HUDEP-2 (cell line): Measurements from ENCODE around the gene CCDC60.
A peak's percentile ranks its signal among the peaks of the same experiment; 100 is the strongest.

ENCODE experiments used
- DNase-seq, 76 experiments: peaks; one replicate each; lab custom pipeline; 2025; ENCODE audit not compliant: unreplicated experiment in 76 of 76; lab: John Stamatoyannopoulos, UW

CCDC60 gene

DNA sequence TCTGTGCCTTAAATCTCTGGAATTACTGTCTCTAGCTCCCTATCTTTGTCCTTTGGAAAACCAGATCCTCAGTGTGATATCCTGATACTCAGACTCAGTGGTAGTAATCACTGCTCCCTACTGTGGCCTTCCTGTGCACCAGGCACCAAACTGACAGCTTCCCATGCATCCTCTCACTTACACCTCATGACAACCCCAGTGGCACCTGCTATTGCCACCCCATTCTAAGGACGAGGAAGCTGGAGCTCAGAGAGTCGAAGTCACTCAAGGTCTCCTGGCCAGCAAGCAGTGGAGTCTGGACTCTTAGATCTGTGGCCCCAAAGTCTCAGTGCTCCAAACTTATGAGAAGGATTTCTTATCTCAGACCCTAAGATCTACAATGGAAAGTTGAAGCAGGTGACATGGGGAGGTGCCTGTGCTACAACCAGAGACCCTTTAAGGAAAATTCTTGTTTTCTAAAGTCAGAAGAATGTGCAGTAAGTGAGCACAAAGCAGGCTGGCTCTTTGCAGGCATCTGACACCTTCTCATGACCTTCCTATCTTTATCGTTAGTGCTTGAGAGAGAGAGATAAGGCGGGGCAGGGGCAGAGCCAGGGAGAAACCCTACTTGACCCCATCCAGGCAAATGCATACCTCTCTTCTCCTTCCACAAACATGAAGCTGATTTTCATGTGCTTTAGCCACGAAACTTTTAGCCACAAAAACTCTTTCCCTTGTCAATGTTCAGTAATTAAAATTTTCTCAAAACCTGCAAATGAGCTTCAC, 47.1 kb downstream of the CCDC60 start:
- no peak for DNase-seq

DNA sequence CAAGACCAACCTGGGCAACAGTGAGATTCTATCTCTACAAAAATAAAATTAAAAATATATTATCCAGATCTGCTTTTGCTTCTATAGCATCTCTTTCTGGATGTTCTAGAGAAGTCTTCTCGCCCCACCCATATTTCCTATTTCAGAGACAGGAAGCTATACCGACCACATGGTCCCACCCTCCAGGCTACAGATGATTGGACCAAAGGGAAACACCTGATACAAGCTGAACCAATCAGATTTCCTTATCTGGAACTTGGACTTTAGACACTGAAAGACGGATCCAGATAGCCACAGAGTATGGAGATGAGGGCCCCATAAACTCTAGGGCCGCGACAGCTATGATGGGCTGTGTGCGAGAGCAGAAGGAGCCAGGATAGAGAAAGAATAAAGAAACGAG, 48.7 kb downstream of the CCDC60 start:
- no peak for DNase-seq

DNA sequence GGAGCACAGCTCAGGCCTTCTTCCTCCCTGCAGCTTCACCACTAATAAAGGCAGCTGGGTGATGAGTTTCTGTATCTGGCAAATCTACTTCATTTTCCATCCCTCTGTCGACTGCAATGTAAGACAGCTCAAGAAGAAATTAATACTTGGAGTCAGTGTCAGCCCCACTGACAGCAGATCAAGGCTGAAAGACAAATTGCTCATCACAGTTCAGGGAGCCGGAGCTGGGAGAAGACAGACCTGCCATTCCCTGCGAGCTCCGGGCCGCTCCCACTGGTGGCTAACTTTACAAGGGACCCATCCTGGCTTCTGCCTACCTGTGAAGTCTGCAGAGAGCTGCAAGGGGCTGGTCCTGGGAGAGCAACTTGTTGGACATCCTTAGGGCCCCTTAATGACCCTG, 49.8 kb downstream of the CCDC60 start:
- no peak for DNase-seq

DNA sequence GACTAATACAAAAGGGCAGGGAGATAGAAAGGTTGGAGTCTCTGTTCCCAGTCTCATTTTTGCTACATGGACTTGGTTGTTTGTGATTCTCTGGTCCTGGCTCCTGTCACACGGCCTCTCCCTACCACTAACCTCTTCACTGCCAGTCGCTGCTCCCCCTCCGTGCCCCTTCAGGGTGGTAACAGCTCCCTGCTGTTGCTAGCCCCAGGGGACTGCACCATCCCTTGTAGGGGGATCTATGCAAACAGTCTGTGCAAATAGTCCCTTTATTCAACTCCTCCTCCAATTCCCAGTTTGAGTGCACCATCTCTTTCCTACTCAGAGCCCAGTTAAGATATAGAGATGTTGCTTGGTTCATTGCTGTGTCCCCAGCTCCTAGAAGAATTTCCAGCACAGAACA, 51.1 kb downstream of the CCDC60 start:
- DNase-seq, result no peak

DNA sequence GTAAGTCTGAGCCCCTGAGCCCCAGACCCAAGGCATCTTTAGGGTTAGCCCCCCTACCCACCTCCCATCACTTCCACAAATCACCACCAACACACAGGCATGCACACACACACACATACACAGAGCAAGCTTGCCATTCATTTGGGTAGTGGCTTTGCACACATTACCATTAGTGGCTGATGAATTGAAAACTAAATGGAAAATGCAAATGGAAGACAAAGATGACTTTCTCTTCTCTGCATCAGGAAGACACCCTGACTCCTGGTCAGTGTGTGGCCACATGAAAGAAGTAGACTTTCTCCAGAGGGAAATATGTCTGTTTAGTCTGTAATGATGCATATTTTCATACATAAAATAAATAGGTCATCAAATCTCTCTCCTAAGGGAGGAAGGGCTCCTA, 55.2 kb downstream of the CCDC60 start:
- DNase-seq, result no peak

DNA sequence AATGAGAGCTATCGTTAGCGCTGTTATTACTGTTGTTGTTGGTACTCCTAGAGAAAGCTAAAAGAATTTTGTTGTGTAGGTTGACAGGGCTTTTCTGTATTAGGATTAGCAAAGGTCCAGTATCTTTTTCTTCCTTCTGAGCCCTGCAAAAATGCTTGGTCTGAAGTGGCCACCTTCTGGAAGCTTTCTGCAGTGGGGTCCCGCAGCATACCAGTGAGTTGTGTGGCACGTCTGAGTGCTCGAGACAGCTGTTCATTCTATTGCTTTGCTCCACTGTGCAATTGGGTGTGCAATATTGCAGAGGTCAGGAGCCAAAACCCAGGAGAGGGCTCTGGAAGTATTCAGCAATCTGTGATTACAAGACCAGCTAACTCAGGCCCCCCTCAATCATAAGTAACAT, 57.1 kb downstream of the CCDC60 start:
- DNase-seq, result no peak

DNA sequence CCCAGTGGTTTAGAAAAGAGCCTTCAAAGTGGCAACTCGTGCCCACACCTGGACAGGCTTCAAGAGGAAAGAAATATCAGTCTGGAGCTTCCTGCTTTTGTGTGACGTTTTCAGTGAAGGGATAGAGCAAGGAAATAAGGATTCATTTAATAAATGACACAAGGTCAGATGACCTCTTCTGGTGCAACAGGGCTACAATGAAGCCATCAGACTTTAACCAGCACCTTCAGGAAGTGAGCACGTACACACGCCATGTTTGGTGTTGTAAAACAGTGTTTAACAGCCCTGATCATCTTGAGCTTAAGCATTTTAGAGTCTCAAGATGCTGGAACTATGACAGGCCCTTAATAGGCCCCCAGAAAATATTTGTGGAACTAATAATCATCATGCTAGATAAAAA, 59.1 kb downstream of the CCDC60 start:
- DNase-seq, result no peak

DNA sequence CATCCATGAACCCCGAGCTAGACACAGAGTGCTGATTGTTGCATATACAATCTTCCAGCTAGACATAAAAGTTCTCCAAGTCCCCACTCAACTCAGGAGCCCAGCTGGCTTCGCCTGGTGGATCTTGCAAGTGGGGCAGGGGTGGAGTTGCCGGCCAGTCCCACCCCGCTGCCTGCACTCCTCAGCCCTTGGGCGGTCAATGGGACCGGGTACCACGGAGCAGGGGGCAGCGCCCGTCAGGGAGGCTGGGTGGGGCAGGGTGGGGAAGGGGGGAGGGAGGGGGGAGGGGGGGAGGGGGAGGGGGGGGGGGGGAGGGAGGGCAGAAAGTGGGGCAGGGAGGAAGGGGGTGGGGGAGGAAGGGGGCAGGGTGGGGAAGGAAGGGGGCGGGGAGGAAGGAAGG, 63.0 kb downstream of the CCDC60 start:
- DNase-seq, result no peak

DNA sequence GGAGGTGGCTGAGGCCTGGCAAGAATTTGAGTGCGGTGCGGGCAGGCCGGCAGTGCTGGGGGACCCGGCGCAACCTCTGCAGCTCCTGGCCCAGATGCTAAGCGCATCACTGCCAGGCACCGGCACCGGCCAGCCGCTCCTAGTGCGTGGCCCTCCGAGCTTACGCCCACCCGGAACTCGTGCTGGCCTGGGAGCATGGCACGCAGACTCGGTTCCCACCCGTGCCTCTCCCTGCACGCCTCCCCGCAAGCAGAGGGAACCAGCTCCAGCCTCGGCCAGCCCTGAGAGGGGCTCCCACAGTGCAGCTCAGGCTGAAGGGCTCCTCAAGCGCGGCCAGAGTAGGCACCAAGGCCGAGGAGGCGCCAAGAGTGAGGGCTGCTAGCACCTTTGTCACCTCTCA, 63.7 kb downstream of the CCDC60 start:
- DNase-seq, result no peak

DNA sequence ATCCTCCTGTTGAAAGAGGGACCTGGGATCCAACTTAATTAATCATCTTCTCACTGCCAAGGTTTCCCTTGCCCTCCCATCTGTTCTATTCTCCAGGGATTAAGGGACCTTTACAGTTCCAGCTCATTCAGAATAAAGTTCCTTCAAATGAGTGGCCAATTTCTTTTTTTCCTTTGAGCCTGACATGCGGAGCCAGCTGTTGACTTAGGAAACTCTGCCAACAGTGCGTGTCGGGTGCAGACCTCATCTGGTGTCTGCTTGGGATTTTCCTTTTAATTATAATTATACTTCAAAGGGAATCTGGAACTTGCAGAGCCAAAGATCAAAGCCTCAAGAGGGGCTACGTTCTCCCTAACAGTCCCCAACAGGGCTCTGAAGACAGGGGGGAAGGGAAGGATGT, 64.8 kb downstream of the CCDC60 start:
- no peak for DNase-seq

DNA sequence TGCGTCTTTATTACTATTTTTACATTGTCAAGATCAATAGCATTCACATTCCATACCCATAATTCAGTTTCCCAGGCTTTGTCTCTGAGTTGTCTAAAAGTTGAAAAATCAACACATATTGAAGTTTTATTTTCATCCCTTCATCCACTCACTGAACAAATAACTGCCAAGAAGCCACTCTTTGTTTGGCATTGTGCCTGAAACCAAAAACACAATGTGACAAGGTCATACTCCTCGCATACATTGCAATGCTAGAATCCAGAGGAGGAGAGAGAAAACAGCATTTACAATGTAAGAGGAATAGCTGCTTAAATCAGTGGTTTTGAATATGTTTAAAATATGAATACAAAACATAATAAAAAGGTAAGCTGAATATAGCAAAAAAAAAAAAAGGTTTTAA, 71.8 kb downstream of the CCDC60 start:
- DNase-seq, result no peak

DNA sequence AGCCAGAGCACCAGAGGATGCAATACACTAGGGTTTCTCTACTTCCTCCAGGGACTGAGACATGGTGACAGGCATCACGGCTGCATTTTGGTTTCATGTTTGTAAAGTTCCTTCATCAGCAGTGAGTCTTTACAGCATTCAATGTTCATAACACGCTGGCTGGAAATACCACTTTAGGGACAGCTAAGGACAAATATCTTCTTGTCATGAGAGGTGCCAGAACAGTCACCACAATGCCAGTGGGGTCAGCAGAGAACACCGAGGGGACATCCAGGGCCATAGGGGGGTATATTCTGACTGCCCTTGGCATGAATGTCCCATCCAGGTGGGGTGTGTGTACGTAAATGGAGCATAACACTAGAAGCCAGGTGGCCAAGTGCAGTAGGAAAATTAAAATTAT, 72.3 kb downstream of the CCDC60 start:
- DNase-seq, result no peak

DNA sequence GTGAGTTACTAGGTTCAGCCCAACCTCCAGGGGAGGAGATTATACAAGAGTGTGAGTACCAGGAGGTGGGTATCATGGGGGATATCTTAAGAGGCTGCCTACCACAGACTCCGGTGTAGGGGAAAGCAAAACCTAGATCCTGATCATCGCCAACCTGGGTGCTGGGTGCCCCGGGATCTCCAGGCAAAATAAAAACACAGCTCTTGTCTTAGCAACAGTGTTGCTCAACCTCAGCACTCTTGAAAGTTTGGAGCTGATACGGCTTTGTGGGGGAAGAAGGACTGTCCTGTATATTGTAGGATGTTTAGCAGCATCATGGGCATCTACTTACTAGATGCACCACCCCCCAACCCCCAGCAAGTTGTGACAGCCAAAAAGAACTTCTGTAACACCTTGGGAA, 74.5 kb downstream of the CCDC60 start:
- no peak for DNase-seq

DNA sequence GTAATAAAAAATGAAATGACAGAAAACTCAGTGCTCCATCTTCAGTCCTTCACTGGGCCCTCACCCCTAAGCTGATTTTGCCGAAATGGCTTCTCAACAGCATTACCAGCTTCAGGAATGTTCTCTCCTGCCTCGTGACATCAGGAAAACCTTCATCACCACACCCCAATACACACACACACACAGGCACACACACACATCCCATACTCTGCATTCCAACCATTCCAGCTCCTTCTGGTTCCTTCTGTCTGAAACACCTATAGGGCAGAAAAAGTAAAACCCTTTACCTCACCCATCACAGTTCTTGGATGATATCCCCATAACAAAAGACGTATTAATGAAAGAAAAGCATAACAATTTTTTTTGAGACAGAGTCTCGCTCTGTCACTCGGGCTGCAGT, 75.9 kb downstream of the CCDC60 start:
- DNase-seq, result no peak

DNA sequence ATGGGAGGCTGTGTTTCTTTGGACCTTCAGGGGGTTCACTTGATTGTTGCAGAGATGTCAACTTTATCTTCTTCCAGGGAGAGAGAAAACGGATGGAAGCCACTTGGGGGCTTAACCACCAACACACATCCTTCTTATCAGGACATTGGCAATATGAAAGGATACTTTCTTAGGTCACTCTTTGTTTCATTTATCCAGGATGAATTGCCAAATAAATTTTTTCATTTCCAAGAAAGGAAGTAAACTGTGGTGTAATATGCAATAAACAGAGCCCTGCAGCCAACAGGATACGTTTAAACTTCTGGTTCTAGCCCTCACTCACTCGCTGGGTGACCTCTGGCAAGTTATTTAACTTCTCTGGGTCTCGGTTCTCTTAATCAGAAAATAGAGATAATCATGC, 77.8 kb downstream of the CCDC60 start:
- no peak for DNase-seq

DNA sequence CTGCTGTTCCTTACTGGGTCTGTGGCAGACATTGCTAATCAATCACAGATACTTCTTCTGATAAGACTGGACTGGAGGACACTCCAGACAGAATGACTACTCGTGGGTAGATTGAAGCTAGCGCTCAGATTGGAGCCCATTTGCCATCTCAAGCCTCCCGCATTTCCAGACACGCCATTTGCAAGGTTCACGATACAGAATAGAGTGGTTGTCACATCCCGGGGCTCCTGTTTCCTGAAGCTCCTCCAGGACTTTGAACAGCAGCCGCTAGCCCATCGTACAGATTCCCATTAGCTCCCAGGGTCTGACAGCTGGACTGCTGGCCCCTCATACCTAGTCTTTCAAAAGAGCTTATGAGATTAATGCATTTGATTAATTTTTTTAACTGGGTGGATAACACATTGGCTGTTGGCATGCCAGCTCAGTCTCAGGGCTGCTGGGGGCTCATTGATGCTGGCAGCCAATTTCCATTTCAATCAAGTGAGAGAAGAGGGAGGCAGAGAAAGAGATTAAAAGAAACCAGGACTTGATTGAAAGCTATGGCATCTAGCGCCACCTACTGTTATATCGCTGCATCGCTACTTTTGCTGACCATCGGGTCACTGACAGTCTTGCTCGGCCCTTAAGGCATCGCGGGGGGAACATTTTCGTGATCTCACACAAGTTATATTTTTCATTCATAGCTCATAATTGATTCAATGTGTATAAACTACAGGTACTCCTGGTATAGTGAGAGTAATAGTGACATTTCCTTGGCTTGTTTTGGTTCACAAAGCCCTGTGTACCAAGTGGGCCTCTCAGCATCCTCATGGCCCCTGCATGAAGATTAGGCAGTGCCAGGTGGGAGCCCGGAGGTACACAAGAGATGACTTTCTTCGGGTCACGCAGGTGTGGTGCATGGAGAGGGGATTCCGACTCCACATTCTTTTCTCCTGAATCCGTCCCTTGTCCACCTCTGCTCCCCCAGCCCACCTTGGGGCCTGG, 78.6 kb downstream of the CCDC60 start:
- peak in 43 of 76 experiments; percentile 1 to 54 (median 21) for DNase-seq

DNA sequence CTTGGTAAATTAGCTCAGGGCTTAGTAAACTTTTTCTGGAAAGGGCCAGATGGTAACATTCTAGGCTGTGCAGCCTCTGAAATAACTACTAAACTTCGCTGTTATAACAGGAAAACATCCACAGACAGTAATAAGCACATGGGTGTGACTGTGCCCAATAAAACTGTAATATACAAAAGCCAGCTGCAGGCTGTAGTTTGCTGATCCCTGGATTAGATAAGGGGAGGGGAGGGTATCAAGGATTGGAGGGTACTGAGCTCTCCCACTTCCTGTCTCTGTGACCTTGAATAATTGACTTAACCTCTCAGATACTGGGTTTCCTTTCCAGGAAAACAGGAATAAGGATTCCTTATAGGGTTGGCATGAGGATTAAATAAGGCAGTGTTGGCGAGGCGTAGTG, 81.2 kb downstream of the CCDC60 start:
- no peak for DNase-seq

DNA sequence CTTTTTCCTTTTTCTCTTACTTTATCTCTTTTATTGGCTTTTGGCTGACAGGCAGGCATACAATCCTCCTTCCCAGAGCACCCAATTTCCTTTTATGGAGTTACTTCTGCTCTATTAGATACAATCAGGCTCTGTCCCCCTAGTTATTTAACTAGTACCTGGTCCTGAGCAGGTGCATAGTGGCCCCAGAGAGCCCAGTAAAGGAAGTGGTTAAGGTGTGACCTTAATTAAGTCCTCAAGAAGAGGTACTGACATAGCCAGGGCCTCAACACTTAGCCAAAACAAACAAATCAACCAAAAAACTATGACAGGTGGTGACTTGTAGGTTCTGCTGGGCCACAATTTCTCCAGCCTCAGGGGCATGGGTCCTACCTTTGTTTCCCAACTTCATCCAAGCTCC, 82.9 kb downstream of the CCDC60 start:
- DNase-seq, result no peak

DNA sequence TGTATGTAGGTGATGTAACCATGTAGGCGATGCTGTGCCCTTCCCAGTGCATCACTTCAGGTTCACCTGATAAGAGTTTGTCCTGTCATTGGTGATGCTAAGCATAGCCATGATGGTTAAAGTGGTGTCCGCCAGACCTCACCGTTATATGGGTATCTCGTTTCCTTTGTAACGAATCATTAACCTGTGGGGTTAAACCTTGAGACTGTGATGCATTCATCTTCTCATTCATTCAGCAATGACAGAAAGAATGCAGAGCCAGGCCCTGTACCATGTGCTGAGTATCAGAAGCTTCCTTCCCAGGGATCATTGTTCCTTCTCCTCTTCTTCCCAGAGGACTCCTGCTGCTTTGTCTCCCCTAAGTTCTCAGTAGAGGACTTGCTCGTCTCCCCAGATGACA, 84.9 kb downstream of the CCDC60 start:
- no peak for DNase-seq

DNA sequence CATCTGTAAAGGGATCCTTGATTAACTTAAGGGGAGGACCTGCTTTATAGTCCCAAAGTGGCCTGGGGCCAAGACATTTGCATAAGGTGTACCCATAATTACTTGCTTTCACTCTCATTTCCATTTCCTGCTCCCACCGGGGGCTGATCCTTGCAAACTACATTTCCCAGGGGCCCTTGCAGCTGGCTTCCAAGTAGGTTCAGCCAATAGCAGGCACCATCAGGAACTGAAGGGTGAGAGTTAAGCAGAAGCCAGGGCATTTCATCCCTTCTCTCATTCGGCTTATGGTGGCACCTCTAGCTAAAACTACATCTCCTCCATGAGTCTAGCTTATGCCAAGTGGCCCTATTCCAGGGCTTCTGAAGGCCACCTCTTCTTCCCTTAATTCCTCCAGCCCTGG, 88.8 kb downstream of the CCDC60 start:
- DNase-seq, result no peak

DNA sequence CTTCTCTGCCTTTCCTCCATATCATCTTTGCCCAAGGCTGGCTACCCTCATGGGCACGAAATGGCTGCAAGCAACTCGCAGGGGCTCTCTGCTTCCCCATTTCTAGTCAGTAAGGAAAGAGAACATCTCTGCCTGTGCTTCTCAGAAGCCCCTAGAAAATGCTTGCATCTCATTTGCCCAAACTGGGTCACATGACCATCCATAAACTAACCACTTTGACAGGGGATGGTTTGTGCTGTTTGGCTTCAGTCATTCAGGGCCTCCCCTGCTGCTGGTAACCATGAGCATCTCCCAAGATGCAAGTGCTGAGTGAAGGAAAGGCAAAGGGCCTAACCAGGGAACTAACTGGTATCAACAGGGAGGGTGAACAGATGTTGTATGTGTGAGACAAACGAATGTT, 91.1 kb downstream of the CCDC60 start:
- DNase-seq, result no peak

DNA sequence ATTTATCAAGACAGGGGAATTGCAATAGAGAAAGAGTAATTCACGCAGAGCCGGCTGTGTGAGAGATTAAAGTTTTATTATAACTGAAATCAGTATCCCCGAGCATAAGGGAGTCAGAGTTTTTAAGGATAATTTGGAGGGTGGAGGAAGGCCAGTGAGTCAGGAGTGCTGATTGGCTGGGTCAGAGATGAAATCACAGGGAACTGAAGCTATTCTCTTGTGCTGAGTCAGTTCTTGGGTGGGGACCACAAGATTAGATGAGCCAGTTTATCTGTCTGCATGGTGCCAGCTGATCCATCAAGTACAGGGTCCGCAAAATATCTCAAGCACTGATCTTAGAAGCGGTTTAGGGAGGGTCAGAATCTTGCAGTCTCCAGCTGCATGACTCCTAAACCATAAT, 96.6 kb downstream of the CCDC60 start:
- peak in 18 of 76 experiments; percentile 1 to 53 (median 14) for DNase-seq
